ENCODE data around the gene YEATS4.

DNA sequence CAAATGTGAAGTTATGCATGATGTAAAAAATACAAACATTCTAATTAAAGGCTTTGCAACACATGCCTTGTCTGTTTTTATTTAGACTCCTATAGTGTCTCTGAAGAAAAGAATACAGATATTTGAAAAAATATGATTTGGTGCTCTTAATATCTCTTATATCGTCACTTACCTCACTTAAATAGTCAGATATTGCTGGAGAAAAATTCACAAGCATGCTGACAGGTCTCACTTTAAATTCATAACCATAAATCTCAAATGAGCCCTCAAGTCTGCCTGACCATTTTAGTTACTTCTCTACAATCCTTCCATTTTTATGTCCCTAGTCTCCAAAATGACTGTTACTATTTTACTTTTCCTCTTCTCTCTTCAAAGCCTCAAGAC lies 5.4 kb upstream of the YEATS4 start:
- TF ChIP-seq, protein P1, sequence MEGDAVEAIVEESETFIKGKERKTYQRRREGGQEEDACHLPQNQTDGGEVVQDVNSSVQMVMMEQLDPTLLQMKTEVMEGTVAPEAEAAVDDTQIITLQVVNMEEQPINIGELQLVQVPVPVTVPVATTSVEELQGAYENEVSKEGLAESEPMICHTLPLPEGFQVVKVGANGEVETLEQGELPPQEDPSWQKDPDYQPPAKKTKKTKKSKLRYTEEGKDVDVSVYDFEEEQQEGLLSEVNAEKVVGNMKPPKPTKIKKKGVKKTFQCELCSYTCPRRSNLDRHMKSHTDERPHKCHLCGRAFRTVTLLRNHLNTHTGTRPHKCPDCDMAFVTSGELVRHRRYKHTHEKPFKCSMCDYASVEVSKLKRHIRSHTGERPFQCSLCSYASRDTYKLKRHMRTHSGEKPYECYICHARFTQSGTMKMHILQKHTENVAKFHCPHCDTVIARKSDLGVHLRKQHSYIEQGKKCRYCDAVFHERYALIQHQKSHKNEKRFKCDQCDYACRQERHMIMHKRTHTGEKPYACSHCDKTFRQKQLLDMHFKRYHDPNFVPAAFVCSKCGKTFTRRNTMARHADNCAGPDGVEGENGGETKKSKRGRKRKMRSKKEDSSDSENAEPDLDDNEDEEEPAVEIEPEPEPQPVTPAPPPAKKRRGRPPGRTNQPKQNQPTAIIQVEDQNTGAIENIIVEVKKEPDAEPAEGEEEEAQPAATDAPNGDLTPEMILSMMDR (IDR thresholded peaks at IDR 0.05) = no peak
- TF ChIP-seq EP300 (IDR thresholded peaks at IDR 0.05) (no peak), POLR2A (IDR thresholded peaks at IDR 0.05) (no peak)
